Measurements from ENCODE around the gene SLC26A6.
A peak's percentile ranks its signal among the peaks of the same experiment; 100 is the strongest.

Gene SLC26A6, protein sequence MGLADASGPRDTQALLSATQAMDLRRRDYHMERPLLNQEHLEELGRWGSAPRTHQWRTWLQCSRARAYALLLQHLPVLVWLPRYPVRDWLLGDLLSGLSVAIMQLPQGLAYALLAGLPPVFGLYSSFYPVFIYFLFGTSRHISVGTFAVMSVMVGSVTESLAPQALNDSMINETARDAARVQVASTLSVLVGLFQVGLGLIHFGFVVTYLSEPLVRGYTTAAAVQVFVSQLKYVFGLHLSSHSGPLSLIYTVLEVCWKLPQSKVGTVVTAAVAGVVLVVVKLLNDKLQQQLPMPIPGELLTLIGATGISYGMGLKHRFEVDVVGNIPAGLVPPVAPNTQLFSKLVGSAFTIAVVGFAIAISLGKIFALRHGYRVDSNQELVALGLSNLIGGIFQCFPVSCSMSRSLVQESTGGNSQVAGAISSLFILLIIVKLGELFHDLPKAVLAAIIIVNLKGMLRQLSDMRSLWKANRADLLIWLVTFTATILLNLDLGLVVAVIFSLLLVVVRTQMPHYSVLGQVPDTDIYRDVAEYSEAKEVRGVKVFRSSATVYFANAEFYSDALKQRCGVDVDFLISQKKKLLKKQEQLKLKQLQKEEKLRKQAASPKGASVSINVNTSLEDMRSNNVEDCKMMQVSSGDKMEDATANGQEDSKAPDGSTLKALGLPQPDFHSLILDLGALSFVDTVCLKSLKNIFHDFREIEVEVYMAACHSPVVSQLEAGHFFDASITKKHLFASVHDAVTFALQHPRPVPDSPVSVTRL
- long read RNA-seq, donor 1, partial matches to known transcripts: 0 of 1 reads
- long read RNA-seq, donor 1, other reads (novel, unspliced or antisense): 0 of 1 reads
- long read RNA-seq, donor 2, partial matches to known transcripts: 0 of 1 reads
- long read RNA-seq, donor 2, other reads (novel, unspliced or antisense): 0 of 1 reads
- long read RNA-seq, donor 3: 0 reads
- long read RNA-seq, donor 4, partial matches to known transcripts: 0 of 1 reads
- long read RNA-seq, donor 4, other reads (novel, unspliced or antisense): 0 of 1 reads
- long read RNA-seq, donor 5, partial matches to known transcripts: 0 of 1 reads
- long read RNA-seq, donor 5, other reads (novel, unspliced or antisense): 0 of 1 reads
- long read RNA-seq, donor 6, partial matches to known transcripts: 0 of 1 reads
- long read RNA-seq, donor 6, other reads (novel, unspliced or antisense): 0 of 1 reads
- long read RNA-seq, donor 7, partial matches to known transcripts: 0 of 1 reads
- long read RNA-seq, donor 7, other reads (novel, unspliced or antisense): 0 of 1 reads
- long read RNA-seq, donor 8: 0 reads

DNA sequence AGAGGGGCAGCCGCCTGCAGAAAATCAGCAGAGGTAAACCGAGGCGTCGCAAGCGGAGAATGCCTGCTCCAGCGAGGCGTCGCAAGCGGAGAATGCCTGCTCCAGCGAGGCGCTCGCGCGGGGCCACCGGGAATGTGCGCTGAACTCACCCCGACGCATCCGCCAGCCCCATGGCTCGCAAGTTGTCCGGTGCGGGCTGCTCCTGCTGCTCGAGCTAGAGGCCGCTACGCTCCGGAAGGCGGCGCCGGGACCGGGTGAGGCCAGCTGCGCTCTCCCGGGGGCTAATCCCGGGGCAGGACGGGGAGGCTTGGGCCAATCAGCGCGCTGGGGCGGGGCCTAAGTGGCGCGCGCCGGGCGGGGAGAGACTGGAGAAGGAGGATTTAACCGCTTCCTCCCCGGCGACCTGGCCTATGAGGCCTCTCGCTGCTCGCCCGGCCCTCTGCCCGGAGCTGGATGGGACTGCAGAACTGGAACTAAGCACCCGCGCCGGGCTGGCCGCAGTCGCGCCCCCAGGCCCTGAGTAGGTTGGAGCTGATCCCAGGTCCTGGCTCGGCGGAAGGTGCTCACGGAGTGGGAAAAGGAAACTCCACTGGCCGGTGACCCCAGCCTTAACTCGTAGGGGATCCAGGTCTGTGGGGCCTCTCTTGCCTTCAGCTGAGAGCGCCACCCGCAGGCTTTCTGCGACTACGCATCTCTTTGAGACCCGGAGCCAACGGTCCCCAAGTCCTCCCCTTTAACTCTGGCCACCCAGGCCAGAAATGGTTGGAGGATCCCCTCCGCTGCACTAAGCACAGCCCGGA lies at the start of gene SLC26A6:
SLC26A6 (minus strand) TSS at position 240 of the 800 bp plus-strand sequence; CDS start at position 172, 68 bp downstream.
- DNase-seq: peak; percentile 92

DNA sequence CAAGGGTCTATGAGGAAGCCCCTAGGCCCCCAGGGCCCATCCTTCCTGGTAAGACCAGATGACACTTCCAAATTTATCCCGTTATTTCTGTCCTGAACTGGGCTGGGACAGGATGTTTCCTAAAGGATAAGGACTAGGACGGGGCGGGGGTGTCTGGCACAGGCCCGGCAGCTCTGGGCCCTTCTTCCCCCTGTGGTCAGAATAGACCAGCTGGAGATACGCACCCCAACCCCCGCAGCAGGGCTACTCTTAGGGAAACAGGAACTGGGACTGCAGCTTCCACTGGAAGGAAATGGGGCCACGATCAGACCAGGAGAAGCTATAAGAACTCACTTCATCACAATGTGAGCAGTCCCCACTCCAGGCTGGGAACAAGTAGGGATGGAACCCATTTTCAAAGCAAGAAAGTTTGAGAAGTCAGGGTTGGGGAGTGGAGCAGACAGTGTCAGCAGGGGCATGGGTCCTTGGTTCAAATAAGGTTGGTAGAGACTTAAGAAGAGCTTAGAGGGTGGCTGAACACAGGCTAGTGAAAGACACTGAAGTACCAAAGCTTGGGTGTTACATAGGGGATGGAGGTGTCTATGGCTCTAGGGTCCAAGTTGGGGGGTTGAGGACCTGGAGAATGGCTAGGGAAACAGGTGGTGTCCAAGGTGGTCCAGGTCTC lies 49.4 kb upstream of the SLC26A6 start:
- DNase-seq: no peak

DNA sequence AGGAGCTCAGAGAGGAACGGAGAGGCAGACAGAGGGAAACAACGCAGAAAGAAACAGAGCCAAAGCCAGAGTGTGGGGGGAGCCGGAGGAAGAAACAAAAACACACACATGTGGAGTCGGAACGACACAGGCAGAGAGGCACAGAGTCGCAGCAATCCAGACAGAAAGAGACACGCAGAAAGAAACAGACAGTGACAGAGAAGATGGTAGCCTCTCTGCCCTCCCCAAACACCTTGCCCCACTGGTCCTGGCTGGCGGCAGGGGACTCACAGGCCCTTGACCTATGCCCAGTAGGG lies 48.7 kb upstream of the SLC26A6 start:
- DNase-seq: no peak

DNA sequence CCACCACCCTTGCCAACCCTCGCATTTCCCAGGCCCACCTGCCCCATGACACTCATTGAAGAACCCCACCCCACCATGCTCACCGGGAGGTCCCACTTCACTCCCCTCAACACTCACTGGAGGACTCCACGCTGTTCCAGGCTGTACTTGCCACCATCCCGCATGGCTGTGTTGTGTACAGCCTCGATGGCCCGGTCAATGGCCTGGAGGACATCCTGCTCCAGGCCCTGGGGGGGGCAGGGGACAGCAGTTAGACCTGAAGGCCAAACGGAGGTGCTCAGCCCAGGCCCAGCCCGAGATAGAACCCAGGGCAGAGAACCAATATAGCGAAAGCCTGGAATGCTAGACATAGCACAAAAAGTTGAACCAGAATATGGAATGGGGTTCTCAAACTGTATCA lies 47.5 kb upstream of the SLC26A6 start:
- DNase-seq: no peak

DNA sequence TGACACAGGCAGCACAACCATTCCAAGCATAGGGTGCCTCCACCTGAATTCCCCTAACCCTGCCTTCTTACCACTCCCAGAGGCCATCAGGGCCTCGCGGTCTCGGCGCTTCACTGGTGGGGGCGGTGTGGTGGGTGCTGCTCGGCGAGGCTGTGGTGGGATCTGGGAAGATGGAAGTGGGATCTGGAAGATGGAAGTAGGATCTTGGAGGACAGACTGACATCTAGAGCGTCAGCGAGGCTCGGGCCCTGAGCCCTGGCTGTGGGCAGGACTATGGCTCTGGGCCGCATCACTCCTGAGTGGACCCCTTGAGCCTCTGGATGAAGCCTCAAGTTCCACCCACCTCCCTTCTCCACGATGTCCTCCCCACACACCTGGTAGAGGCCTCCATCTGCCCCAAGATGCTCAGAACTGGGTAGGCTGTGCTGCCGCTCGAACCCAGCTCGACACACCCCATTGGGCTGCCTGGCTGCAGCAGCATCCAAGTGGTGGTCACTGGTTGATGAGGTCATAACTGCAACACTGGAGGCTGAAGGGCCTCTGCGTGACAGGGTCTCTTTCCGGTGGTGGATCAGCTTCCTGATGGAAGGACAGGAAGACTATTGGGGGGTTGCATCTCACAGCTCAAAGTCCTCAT lies 46.8 kb upstream of the SLC26A6 start:
- DNase-seq: no peak

DNA sequence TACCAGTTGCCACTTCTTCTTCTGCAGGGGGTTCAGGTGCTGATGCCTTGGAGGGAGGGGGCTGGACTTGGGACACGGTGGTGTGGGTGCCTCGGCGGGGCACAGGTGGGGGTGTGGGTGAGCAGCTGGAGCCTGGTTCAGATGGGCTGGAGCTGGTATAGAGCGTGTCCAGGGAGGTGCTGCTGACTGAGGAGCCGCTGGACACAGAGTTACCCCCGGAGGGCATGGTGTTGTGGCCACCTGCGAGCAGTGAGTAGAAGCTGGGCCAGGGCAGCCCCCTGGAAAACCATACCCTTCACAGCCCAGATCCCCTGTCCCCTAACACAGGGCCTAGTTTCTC lies 46.2 kb upstream of the SLC26A6 start:
- DNase-seq: no peak

DNA sequence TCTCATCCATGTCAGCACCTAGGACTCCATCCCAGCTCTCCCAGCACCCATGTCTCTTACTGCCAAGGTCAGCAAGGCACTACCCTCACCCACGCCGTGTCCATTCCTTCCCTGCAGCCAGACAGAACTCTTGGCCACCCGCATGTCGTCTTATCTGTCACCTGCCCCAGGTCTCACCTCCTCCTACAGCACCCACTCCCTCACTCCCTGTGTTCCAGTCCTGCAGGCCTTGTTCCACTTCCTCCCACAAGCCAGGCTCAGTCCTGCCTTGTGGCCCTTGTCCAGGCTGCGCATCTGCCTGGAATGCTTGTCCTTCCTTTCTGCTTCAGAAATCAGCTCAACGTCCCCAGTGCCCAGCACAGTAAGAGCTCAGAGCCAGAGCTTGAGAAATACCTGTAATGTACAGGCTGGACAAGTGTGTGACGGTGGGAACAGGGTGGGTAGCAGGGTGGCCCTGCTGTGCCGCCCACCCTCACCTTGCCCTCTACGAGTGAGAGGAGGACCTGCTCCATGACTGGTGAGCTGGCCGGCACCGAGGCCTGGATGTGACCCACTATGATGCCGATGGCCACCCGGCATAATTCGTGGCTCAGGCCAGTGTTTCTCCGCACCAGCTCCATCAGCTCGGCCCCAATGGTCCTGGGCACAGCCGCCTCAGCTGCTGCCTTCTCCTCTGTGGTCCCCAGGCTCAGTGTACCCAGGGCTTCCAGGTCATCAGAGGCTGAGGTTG lies 45.7 kb upstream of the SLC26A6 start:
- no peak for DNase-seq

DNA sequence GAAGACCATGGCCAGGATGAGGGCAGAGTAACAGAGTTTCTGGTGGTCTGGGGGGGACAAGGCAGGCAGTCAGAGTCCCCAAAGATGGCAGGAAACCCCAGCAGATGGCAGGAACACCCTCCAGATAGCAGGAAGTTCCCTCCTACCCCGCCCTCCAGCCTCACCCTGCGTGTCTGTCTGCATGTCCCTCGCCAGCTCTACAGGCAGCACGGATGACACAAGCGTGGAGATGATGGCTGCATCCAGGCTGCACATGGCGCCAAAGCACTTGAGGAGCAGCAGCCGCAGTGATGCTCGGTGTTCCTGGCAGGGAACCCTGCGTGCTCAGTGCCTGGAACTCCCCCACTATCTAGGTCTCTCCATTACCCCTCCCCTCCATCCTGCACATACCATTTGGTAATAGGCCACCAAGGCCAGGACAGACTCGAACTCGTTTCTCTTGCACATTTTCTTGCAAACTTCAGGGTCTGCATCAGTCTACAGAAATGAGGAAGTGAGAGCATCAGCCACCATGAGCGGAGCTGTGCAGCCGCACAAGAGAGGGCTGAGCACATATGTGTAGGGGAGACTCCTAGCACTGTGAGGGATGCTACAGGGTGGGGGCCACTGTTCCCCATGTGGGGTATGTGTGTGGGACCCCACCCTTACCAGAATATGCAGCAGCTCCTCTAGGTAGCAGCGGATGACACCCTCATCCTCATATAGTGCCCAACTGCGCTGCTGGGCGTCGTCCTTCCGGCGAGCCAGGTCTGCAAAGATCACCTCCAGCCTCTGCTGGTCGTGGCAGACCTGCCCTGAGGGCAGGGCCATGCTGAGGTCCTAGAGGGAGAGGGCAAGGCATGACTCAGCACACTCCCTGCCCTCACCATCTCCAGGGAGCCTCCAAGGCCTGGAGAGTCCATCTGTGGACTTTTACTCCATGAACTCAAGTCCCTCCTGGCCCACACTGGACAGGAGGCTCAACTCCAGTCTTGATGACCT lies 44.4 kb upstream of the SLC26A6 start:
- no peak for DNase-seq

DNA sequence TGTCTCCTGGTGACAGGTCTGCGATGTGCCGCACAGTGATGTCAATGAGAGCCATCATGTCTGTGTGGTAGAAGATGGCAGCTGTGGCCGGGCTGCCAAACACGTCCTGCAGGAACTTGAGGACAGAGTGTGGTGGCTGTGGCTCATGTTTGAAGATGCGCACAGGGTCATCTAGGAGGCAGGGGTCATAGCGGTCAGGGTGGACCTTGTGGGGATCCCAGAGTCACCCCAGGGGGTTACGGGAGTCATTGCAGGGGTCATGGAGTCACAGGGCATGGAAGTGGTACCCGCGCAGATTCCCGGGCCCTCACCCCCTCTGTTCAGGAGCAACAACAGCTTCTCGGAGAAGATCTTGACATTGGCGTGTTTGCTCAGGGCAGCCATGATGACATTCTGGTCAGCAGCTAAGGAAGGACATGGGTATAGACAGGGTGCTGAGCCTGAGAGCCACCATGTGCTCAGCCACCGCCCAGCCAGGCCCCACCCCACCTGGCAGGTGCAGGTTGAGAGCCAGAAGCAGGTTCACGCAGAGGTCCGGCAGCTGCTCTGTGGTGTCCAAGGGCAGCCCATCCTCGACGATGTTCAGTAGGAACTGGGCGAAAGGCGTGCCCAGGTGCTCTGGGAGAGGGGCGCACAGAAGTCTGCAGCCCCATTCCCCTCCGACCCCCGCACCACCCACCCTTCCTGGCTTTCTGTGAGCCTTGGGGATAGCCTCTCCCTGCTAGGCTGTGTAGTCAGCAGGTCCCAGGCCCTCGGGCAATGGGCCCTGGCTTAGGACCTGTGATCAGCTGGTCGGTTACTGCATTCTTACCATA lies 43.5 kb upstream of the SLC26A6 start:
- DNase-seq: no peak

DNA sequence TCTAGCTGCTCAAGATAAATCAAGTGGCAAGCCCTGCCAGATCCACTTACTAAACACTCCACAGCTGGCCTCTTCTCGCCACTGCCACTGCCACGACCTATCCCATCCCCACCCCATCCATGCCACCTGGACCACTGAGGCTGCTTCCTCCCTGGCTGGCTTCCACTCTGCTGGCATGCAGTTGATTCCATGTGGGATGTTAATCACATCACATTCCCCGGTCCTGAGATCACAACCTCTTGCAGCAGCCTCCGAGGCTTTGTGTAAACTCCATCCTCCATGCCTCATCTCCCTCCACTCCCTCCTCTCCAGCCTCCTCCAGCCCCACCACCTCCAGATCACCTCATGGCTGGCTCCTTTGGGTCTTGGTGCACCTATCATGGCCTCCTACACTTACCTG lies 42.8 kb upstream of the SLC26A6 start:
- no peak for DNase-seq

DNA sequence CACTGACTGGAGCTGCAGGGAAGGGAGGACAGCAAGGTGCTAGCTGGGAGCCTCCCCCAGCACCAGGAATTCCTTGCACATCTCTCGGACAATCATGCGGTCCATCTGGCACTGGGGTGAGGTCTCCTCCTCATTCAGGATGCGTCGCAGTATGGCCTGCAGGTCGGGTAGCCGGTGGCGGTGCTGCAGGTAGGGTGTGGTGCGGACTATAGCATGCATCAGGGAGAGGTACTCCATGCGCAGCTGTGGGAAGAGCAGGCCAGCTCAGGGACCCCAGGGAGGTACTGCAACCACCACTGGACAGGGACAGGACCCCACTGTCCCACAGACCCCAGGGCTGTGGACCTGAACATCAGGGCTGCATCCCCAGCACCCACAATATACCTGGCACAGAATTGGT lies 39.2 kb upstream of the SLC26A6 start:
- no peak for DNase-seq

DNA sequence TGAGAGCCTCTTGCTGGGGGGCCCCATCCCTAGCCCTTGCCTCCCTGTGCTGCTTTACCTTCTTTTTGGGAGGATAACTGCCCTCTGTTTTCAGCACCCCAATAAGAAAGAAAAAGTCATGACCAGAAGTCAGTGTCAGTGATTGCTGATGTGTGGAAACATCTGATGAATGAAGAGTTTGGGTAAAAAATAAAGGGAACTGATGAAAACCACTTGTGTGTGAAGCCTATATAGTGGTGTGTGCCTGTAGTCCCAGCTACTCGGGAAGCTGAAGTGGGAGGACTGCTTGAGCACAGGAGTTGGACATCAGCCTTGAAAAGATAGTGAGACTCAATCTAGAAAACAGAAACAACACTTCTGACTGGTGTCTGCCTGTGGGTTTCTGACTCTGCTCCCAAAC lies 37.3 kb upstream of the SLC26A6 start:
- no peak for DNase-seq

DNA sequence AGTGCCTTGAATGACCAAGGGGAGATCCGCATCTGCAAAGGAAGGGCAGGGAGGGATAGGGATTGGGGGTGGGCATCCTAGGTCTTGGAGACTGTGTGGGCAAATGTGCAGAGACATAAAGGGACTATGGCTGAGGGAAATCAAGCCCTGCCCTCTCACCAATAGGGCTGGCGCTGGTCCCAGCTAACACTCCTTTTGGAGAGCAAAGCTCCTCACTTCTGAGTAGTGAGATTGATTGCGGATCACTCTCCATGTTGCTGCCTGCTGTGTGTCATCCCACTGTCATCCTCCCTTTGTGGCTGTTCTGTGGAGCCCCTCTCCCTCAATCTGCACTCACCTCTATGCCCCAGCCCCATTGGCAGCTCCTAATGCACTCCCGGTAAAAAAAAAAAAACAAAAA lies 29.7 kb upstream of the SLC26A6 start:
- DNase-seq: no peak

DNA sequence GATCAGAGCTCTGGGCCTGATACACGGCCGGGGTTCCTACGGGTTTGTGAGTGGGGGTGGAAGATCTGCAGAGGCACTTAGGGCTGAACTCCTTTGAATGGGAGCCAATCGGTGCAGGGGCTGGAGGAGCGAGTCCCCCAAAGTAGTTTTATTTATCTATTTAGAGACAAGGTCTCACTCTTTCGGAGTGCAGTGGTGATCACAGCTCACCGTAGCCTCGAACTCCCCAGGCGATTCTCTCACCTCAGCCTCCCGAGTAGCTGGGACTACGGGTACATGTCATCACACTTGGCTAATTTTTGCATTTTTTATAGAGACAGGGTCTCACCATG lies 29.0 kb upstream of the SLC26A6 start:
- DNase-seq: no peak

DNA sequence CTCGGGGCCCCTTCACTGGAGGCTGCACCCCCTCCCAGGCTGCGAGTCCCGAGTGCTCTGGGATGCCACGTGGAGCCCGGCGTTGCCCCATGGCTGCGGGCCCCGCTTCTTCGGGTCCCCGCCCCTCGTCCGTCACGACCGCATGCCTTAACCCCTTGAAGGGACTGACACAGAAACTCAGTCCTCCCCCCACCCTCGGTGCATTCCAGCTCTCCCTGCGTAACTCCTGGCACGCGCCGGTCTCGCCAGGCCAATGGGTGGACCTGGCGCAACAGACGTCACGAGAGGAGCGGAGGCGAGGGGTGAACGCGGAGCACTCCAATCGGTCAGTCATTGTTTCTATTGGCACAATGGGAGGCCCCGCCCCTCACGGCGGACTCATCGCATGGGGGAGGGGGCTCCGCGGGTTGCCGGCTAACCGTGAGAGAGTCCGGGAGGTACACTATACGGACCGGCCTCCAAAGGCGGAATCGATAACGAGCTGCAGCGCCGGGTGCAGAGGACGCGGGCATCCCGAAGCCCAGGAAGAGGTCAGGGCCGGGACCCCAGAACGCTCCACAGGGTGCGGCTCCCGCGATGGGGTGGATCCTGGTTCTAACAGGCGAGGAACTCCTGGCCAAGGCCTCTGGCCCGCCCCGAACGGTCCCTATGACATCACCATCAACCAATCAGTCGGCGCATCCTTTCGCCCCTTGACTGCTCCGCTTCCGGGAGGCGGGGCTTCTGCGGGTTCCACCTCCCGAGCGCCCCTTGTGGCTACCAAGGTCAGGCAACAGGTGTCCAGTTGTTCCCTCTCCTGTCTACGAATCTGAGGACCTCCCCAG lies 28.4 kb upstream of the SLC26A6 start:
- DNase-seq: peak; percentile 94

DNA sequence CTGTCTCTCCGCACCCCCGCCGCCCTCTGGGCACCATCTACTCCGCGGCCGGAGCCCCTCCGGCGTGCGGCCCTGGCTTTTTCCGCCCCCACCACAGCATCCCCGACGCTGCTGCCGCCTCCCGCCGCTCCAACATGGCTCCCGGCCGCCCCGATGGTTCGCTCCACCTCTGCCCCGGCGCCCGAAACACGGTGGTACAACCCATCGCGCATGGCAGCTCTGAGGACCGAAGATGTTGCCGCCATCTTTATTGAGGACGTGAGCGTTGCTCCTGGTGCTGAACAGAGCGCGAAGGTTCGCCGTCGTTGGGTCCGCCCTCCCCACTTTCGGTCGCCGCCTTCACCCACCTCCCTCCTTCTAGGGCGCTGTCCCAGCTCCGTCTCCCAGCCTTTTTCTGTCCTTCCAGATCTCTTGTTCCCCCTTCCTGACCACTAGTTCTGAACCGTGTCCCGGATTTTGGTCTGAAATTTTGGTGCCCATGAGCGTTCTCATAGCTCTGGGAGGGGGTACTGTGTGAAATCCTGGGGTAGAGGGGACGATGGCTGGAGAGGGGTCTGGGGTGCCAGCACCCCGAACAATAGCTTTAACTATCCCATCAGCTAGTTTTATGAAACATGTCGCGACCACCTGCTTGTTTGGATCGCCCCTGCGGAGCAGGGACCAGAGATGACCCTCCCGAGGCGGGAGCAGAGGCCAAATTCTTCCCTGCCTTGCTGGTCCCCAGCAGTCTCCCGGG lies 27.7 kb upstream of the SLC26A6 start, which contains the start of gene CELSR3:
CELSR3 (minus strand) TSS at position 134 of the 736 bp plus-strand sequence. CDS start 252 bp downstream, outside the sequence.
- DNase-seq: peak; percentile 76

Data from right kidney (tissue), 9 donors.